NCI-H2196 (cell line): ENCODE results near the gene CELF4.

Experiments used
- DNase-seq: peaks from one replicate; lab custom pipeline; 2025; ENCODE audit not compliant: unreplicated experiment; lab: John Stamatoyannopoulos, UW

The CELF4 gene

DNA sequence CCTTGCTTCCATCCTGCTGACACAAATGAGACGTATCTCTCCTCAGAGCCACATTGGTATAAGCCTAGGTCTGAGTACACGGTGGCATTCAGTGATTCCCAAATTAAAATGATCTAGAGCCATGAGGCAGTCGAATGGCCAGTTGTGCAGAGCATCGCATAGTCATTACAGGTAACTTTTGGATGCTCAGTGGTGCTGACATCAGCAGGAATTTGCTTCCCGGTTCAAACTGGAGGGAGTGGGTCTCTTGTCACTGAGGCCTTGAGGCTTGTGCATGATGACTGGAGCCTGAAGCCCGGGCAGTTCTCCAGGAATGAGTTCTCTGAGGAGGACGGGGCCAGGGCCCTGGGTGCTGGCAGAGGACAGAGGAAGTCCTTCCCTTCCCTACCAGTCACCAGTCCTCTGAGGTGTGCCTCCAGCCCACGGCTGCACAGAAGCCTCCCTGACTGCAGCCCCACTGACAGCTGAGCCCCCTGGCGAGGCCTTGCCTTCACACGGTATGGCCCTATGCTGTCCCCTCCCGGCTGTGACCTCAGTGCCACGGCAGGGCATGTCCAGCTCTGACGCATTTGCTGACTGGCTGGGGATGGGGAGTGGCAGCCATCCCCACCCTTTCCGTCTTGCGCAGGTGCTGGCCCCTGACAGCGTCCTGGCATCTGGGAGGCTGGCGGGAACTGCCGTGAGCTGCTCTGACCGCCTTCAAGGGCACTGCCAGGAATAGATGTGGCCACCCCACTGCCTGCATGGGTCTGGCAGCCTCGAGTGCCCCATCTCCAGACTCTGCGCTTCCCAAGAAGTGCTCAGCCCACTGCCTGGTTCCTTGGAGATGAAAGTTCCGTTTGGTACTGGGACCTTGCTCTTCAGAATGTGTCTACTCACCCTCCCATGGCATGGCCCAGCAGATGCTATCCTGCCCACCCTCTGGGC is 117.4 kb downstream of the CELF4 start:
- DNase-seq, result no peak

DNA sequence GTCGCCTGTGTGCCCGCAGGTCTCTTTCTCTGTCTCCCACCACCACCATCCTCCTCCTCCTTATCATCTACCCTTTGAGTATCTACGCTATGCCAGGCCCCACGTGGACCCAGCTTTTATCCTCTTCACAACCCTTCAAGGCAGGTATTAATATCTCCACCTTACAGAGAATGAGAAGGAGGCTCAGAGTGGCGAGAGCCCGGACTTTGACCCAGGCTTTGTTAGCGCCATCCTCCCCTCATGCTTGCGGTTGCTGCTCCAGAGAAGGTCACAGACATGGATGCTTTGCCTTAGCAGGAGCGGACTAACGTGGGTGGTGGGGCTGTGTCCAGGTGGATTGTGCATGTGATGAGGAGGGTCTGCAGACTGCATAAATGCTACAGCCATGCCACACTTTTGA is 119.8 kb downstream of the CELF4 start:
- DNase-seq, result no peak

DNA sequence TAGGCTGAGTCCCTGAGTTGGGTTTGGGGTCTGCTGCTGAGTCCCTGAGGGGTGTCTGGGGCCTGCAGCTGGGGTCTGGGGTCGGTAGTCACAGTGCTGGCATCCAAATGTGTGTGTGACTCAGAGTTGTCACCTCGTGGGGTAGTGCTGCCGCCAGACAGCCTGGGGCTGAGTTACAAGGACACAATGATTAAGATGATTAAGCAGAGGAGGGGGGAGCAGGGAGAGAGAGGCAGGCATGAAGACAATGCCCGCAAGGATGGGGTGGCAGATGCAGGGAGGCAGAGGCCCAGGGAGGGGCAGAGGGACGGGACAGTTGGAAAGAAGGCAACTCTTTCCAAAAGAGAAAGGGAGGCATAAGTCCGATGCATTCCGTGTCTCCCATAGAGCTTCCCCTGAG is 120.2 kb downstream of the CELF4 start:
- DNase-seq, result no peak

DNA sequence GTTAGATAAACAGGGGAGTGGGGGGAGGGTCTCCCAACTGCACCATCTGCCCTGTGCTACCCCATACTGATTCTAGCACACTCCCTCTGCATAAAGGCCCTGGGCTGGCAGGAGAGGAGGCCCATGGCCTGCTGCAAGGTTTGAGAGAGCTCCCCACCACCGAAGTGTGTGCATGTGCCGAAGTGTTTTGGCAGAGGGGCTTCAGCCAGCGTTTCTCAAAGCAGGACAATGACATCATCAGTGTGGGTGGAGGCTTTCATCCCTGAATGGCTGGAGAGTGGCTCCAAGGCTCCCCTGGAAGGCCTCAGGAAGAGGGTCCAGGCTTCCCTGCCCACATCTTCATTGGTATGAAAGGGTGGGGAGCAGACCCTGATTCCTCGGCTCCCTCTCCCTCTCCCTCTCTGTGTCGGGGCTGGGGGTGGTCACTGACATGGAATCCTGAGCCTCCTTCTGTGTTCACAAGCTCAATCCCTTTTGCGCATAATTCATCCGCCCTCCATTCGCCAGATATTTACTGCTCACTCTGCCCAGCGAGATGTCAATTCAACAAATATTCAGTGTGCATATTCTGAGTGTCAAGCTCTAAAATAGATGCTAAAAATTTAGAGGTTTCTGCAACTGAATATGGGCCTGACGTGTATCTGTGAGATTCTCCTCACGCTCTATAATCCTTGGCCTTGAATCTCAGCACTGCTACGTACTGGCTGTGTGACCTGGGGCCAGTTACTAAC is 122.1 kb downstream of the CELF4 start:
- no peak for DNase-seq

DNA sequence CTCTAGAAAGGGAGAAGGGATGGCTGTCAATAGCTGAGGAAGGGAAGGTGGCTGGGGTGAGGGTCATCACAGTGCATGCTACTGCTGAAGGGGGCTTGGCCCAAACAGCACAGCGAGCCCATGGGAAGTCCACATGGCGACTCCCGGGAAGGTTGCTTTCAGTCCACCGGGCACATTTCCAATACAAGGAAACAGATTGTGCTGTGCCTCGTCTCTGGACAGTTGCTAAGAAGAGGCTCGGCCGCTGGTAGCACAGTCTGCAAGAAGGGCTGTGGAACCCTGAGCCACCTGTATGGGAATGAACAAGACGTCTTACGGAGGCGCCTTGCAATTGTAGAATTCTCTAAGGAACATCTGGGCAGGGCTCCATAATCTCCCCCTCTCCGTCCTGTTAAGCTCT is 123.1 kb downstream of the CELF4 start:
- no peak for DNase-seq

DNA sequence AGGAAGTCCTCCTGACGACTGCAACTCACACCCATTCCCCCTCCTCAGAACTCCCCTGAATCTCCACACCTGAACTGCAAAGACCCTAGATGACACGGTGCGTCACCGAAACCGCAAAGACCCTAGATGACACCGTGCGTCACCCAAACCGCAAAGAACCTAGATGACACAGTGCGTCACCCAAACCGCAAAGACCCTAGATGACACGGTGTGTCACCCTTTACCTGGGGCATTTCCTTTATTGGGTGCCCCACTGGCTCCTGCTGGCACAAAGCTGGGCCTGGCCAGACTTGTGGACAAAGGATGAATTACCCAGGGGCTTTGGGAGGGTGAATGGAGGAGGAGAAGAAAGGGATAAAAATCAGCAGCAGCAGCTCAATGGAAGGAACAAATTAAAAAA is 123.8 kb downstream of the CELF4 start:
- DNase-seq, result no peak

DNA sequence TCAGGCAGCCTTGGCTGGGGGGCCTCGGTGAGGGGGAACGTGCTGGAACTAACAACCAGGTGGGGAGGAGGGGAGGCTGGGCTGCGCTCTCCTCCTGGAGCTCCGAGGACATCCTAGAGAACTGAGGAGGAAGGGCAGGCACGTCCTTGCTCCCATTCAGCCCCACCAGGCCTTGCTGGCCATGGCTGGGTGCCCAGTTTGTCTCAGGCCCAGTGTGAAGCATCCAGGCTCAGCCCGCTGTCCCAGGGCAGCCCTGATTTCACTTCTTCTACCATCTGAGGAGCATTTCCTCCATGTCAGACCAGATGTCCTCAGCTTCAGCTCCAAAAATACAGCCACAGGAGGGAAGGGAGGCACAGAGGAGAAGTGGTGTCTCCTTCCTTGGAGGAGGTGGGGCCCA is 125.4 kb downstream of the CELF4 start:
- DNase-seq, result no peak

DNA sequence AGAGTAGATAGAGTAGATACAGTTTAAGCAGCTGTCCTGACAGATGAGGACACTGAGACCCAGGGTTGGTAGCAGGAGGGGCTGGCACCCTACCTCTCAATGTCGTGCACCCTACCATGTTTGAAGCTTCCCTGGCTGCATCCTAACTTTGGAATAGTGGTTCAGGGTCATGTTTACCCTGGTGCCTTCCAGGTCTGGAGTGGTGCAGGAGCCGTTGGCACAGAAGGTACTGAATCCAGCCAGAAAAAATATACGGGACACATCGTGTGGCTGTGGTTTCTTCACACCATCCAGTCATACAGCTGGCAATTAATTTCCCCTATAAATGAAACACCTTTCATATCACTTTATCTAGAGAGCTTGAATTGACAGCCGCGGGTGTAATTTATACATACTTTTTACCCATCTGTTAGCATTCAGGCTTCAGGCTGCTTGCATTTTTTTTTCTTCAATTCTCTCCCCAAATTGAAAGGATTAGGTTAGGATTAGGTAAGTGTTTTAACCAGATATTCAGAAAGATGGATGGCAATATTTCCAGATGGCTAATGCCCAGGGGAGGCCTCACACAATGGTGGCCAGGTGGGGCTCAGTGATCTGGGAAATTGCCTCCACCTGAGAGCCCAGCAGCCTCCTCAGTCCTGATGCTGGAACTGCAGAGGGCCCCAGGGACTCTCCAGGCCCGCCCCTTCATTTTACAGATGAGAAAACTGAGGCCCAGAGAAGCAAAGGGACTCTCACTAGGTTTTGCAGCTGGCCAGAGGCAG is 127.0 kb downstream of the CELF4 start:
- DNase-seq, result no peak

DNA sequence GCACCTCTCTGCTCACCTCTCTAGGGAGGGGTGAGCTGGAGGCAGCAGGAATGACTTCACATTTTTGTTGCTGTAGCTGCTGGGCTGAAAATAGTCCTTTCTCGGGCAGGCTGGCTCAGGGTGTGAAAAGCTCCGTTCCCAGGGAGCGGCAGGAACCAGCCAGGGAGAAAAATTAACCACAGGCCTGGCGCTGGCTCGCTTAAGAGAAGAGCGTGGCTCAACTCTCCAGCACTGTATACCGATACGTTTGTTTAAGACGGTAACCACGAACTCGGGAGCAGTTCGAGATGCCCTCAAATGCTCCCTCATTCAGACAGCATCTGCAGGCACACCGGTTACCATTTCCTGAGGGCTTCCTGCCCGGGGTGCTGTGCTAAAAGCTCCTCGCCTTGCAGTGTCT is 129.6 kb downstream of the CELF4 start:
- no peak for DNase-seq

DNA sequence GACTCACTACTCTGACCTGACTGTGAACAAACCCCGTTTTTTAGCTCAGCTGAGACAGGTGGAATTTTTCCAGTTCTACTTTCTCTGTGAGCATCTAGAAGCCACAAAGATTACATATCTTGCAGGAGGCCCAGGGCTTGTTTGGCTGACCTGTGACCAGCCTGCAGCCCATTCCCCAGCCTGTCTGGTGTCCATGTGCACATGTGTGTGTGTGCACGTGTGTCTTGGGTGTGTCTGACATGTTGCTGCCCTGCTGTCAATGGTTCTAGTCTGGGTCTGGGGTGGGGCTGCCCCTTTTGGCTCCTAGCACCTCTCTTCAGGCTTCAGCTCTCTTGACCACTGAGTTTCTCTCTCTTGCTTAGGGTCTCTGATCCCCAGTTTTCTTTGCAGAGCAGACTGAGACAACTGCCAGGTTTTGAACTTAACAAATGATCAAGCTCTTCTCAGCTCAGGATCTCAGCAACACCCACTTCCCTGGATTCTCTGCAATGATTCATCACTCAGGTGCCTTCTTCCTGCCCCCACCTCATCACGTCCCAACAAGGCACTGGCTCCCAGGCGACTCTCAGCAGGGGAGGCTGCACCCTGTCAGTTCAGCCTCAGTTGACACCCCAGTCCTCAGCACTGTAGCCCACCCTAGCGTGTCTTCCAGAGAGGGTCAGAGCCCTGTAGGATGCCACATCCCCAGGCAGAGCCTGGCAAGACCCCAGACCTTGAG is 130.3 kb downstream of the CELF4 start:
- no peak for DNase-seq

DNA sequence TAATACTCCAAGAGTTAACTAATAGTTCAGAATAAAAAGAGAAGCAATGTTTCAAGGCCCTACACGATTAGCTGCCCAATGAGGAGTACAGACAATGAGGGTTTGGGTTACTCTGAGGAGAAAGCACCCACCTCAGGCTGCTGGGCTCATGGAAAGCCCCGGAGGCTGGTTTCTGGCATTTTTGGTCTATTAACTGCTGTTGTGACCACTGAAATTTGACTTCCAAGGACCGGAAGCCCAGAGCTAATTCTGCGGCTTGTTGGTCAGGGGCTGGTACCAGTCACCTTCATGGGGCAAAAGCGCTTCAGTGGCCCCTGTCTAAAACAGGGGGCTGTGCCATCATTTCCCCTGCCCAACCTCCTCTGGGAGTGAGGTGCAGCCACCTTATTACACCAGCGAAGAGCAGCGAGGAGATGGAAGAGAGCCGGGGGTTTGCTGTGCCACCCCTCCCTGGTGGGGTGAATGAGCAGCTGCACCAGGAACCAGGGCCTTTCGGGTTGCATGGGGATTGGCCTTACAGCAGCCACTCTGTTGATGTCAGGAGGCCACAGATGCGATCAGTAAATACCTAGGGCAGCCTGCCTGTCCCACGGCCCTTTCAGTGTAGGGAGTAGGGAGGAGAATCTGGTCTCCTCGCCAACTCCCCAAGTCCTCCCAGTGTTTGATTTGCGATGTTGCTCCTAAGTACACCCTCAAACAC is 131.3 kb downstream of the CELF4 start:
- no peak for DNase-seq

DNA sequence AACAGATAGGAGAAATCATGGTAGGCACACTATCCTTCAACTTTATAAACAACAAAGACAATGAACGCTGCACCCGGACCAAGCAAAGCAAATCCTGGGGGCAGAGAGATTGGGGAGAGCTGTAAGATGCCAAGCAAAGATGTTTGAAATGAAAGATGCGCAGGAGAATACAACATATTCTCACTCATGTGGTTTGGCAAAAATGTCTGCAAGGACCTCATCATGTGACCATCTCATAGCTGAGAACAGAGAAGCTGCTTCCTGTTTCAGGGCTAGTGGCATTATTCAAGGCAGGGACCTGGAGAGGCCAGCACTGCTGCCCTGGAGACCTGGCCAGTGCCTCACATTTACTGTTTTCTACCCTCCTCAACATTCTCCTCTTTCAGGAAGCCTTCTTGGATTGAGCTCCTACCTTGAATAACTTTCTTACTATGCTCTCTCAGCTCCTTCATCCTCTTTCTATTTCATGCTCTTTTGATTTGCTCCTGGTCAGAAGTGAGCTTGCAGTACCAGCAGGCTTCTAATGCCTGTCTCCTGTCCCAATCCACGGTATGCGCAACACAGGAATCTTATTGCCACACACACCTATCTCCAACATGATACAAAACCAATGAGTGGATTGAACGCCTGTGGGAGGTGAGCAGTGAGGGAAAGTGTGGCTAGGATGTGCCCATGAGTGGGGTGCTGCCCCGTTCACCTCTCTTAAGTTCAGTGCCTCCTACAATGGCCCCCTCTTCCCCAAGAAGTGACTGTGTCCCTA is 133.0 kb downstream of the CELF4 start:
- DNase-seq, result no peak

DNA sequence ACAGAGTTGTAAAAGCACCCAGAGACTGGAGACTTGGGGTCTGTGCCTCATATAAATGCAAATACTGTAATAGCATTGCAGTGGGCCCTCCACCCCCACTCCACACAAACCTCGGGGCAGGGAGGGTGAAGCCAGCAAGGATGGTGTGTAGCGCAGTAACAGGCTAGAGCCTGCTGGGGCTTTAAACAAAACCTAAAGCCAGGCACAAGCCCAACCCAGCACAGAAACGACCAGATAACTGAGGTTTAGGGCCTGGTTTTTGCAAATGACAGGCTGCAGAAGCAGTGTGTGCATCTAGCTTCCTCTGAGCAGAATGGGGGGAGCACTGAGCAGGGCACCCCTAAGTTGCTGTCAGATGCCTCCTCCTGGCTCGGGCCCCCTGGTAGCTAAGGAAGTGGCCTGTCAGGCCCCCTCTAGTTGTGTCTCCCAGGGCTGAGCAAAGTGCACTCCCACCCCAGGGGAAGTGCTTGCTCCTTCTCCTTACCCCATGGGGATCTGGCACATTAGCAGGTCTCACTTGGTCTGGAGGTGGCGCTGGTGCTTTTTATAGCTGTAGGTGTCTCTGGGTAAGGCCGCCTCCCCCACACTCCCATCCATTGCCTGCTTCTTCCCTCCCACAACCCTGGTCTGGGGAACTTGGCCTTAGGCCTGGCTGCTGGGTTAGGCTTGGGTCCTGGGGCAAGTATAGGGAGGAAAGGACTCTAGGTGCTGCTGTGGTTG is 135.1 kb downstream of the CELF4 start:
- no peak for DNase-seq

DNA sequence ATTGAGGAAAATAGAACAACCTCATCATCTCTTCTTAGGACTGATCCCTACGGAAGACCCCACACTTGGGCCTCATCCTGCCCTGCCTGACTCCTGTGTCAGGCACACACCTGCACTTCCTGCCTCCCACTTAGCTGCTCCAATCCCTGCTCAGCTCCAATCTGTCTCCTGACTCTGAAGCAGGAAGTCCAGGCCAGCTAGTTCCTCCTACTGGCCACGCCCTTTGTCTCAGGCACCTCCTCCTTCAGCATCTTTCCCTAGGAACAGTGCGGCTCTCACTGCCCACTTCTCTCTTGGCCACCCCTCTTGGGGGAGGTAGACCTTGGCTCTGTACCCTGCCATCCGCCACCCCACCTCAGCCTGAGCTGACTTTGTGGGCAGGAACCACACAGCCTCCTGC is 135.8 kb downstream of the CELF4 start:
- no peak for DNase-seq

DNA sequence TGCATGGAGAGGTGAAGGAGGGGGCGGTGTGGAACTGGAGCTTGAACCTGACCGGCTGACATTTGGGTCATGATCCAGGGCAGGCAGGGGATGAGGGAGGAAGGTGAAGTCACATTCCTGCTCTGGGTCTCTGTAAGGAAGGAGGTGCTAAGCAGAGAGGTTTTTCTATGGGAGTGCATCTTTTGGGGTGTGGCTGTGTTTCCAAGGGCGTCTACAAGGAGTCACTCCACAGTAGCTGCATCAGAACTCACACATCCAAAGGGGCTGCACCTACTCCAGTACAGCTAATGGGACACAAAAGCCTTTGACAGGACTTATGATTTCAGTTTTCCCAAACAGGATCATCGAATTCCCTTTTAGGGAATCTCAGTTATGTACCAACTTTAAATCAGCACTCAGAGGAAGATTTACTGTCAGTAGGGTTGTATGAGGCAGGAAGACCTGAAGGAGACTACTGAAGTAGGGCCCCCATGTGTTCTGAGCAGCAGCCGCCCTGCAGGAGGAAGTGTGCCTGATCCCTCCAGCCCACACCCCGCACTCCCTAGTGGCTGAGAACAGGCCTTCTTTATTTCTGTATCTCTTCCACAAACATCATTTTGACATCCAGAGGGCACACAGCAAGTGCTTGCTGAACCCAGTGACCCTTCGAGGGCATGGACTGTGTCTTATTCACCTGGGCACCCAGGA is 137.2 kb downstream of the CELF4 start:
- no peak for DNase-seq

DNA sequence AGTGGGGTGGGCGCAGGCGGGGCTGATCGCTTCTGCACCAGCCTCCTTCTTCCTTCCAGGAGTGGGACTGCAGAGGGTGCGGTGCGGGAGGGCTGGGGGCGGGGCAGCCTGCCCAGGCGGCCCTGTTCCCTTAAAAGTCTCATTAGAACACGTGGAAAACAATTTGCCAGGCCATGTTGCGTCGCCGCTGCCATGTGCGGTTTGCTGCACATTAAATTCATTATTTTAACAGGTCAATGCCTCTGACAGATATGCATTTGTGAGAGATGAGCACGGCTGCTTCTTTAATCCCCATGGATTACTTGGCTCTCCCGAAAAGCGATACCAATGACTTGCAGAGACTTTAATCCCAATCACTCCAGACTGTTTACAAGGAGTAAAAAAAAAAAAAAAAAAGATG is 139.0 kb downstream of the CELF4 start:
- no peak for DNase-seq

DNA sequence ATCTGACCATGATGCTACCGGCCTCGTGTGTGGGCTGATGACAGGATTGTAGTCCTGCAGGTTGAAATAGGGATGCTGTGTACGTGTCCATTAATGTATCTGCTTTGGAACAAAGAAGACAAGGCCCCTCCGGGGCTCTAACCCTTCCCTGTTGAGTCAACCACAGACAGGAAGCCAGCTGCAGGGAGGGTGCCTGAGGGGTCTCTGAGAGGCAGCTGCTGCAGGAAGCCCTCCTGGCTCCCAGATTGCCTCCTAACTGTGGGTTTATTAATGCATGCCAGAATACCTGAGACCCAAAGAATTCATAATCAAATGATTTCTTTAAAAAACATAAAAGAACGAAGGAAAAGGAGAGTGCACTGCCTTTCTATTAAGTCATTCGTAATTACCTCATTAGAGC is 140.4 kb downstream of the CELF4 start:
- DNase-seq, result no peak

DNA sequence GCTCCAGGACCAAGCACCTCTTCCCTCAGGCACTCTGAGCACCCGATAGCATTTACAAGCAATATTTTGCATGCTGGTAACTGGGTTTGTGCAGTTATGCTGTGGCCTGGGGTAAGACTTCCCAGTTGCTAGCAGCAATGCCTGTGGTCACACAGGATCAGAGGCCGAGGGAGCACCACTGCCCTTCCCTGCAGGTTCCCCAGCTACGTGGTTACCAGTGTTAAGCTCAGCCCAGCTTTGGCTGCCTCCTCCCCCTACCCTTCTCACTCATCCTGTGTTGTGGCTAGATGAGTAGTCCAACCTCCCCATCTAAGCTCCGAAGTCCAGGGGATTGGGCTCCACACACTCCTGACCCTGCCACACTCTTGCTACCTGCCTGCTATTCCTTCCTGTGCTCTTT is 141.1 kb downstream of the CELF4 start:
- no peak for DNase-seq

DNA sequence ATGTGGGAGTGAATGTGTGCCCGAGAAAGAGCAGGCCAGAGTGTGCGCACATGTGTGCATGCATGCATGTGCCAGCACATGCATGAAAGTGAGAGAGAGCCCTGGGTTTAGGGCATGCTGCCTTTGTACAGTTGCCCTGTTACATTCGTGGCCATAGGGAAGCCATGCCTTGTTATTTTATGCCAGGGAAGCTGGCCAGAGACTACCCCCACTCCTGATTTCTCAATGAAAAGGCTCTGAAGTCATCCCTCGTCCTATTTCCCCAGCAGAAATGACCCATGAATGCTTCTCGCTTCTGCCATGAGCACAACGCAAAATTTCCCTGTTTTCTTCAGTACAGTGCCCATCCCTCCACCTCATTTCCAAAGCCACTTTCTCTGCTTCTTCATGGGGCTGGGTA is 143.0 kb downstream of the CELF4 start:
- DNase-seq, result no peak
